AML-193 (cell line): ENCODE data around the gene ACTG1.

Source experiments
- DNase-seq, 2 experiments: peaks; one replicate each; lab custom pipeline; 2025; lab: John Stamatoyannopoulos, UW

The ACTG1 gene

GRCh38 chr17:81518113-81518784, 5.7 kb upstream of the ACTG1 start:
- DNase-seq: no peak

- no peak for DNase-seq
Observed at GRCh38 chr17:81517339-81518112, 4.9 kb upstream of the ACTG1 start.

- no peak for DNase-seq
Observed at GRCh38 chr17:81517009-81517338, 4.4 kb upstream of the ACTG1 start.

- no peak for DNase-seq
Observed at GRCh38 chr17:81516439-81516838, 3.8 kb upstream of the ACTG1 start.

GRCh38 chr17:81515530-81516041, 3.0 kb upstream of the ACTG1 start:
- DNase-seq: no peak

- peak; percentile 49 to 62 for DNase-seq
Observed at GRCh38 chr17:81514739-81515529, 2.3 kb upstream of the ACTG1 start.

- DNase-seq: no peak
Observed at GRCh38 chr17:81514489-81514738, 1.8 kb upstream of the ACTG1 start.

GRCh38 chr17:81513753-81514488, 1.3 kb upstream of the ACTG1 start:
- peak in 1 of 2 experiments; percentile 58 for DNase-seq

GRCh38 chr17:81513372-81513752, 763 bp upstream of the ACTG1 start:
- DNase-seq: peak in 1 of 2 experiments; percentile 58

GRCh38 chr17:81511804-81512561, 616 bp downstream of the ACTG1 start:
- DNase-seq: peak in 1 of 2 experiments; percentile 42

GRCh38 chr17:81511554-81511803, 1.1 kb downstream of the ACTG1 start:
- no peak for DNase-seq

GRCh38 chr17:81510785-81511553, 1.6 kb downstream of the ACTG1 start:
- no peak for DNase-seq

GRCh38 chr17:81509972-81510784, 2.4 kb downstream of the ACTG1 start:
- no peak for DNase-seq

- DNase-seq: peak; percentile 39 to 58
Observed at GRCh38 chr17:81509207-81509971, 3.2 kb downstream of the ACTG1 start.

- peak in 1 of 2 experiments; percentile 13 for DNase-seq
Observed at GRCh38 chr17:81508639-81509206, 3.9 kb downstream of the ACTG1 start.

- no peak for DNase-seq
Observed at GRCh38 chr17:81503619-81504018, 9.0 kb downstream of the ACTG1 start.

- DNase-seq: no peak
Observed at GRCh38 chr17:81502471-81503017, 10.1 kb downstream of the ACTG1 start.

GRCh38 chr17:81500047-81500446, 12.6 kb downstream of the ACTG1 start:
- no peak for DNase-seq

- DNase-seq: no peak
Observed at GRCh38 chr17:81499601-81499970, 13.0 kb downstream of the ACTG1 start.
